Kidney (tissue), 14 donors: Measurements from ENCODE around the gene TDRD6. TPM values are rescaled to one million over a fixed set of nuclear protein-coding genes. Genes with fewer than 3 reads are reported as not detected.
"Not testable (repeated sequence)": the region's sequence is repeated elsewhere in the genome, so short reads cannot be mapped to it uniquely, and the experiment has no call there.

Experiments
- DNase-seq, 5 donors: peaks; one replicate each; pipeline ENCODE4 v3.0.0-alpha.2; 2013 to 2020
- FAIRE-seq: peaks from 2 replicates; lab custom pipeline; 2012; peaks lifted over from hg19 to GRCh38; lab: Jason Lieb, UNC
- H3K27ac ChIP-seq, 2 donors: one replicate each; pipeline ENCODE4 v1.7.0; 2013; ENCODE audit warnings: low read depth in 2 of 2, low read length in 2 of 2, inconsistent platforms in 1 of 2
- H3K27me3 ChIP-seq: one replicate; pipeline ENCODE4 v1.7.1; 2013; ENCODE audit warnings: low read length, inconsistent platforms; ENCODE audit not compliant: control insufficient read depth, insufficient read depth
- H3K36me3 ChIP-seq, 3 donors: one replicate each; pipeline versions ENCODE4 v1.7.0 to v1.7.1; 2013; ENCODE audit warnings: low read length in 3 of 3, control low read depth in 1 of 3, inconsistent platforms in 1 of 3; ENCODE audit not compliant: insufficient read depth in 3 of 3, control insufficient read depth in 2 of 3
- H3K4me1 ChIP-seq, 3 donors: one replicate each; pipeline versions ENCODE4 v1.7.0 to v1.7.1; 2013; ENCODE audit warnings: low read length in 3 of 3, inconsistent platforms in 1 of 3, low read depth in 1 of 3; ENCODE audit not compliant: control insufficient read depth in 2 of 3, insufficient read depth in 2 of 3
- H3K4me3 ChIP-seq, 3 donors: one replicate each; pipeline versions ENCODE4 v1.7.0 to v1.8.1; 2013; ENCODE audit warnings: low read length in 3 of 3, control low read depth in 1 of 3, inconsistent platforms in 1 of 3
- H3K9ac ChIP-seq, 3 donors: one replicate each; pipeline versions ENCODE4 v1.7.0 to v1.7.1; 2013; ENCODE audit warnings: low read length in 3 of 3, control low read depth in 1 of 3, inconsistent platforms in 1 of 3
- H3K9me3 ChIP-seq, 3 donors: one replicate each; pipeline versions ENCODE4 v1.7.0 to v1.7.1; 2013; ENCODE audit warnings: low read length in 3 of 3, control low read depth in 1 of 3, inconsistent platforms in 1 of 3; ENCODE audit not compliant: control insufficient read depth in 2 of 3, insufficient read depth in 1 of 3
- intact Hi-C: fragments of 100-400 bp; cut with DNase I; formaldehyde crosslinking; loops from one replicate; pipeline ENCODE4 v1.11.1; 2022
- polyA plus RNA-seq: library from polyadenylated mRNA; stranded (reverse); fragments of 350-450 nt; fragmentation: Illumina TruSeq; extraction: RNeasy Lipid Tissue Mini Kit (QIAGEN cat#74804); gene quantifications from one replicate; pipeline ENCODE4 v1.2.3, GENCODE V29; 2014; ENCODE audit warnings: low read depth, low replicate concordance; ENCODE audit not compliant: insufficient read depth
- total RNA-seq: library from RNA; stranded (reverse); fragmentation: NEBNext Ultra II Directional; extraction: Animal tissue kit (Norgen Biotek cat#: 25700); gene quantifications from one replicate; pipeline ENCODE4 v1.2.1, GENCODE V29; 2021
- TF ChIP-seq, protein P1 (sequence below): IDR thresholded peaks from 3 replicates; pipeline ENCODE4 v1.5.1; 2012; ENCODE audit warnings: mild to moderate bottlenecking, moderate library complexity, borderline replicate concordance; ENCODE audit not compliant: insufficient read depth; ENCODE audit errors: extremely low read depth
- donor health status: control.
- donor health status: control.
- donor health status: control.
- donor health status: control.
- donor health status: control.
- donor health status: DM: yes; HTN: yes; CAD: no.
- donor health status: Normal renal cell carcinoma (clear cell type).

The TDRD6 gene
- total and polyA plus RNA-seq, 2 donors from 2014 or later = 0.47 to 0.84 TPM

GRCh38 chr6:46743425-46744158 is 55.9 kb downstream of the TDRD6 start:
- H3K4me1 ChIP-seq = no peaks in the 10 kb centered on the region
- DNase-seq (no peak), FAIRE-seq (no peak)
- TF ChIP-seq, protein P1, sequence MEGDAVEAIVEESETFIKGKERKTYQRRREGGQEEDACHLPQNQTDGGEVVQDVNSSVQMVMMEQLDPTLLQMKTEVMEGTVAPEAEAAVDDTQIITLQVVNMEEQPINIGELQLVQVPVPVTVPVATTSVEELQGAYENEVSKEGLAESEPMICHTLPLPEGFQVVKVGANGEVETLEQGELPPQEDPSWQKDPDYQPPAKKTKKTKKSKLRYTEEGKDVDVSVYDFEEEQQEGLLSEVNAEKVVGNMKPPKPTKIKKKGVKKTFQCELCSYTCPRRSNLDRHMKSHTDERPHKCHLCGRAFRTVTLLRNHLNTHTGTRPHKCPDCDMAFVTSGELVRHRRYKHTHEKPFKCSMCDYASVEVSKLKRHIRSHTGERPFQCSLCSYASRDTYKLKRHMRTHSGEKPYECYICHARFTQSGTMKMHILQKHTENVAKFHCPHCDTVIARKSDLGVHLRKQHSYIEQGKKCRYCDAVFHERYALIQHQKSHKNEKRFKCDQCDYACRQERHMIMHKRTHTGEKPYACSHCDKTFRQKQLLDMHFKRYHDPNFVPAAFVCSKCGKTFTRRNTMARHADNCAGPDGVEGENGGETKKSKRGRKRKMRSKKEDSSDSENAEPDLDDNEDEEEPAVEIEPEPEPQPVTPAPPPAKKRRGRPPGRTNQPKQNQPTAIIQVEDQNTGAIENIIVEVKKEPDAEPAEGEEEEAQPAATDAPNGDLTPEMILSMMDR = no peak
- H3K27ac ChIP-seq = no peak overlapping the region
- no peak overlapping the region for H3K4me3 ChIP-seq
- intact Hi-C loops = no loop called here
- no peaks in the 10 kb centered on the region for H3K36me3 ChIP-seq
- H3K9ac ChIP-seq = no peak overlapping the region
- no peaks in the 10 kb centered on the region for H3K27me3 ChIP-seq
- H3K9me3 ChIP-seq = no peaks in the 10 kb centered on the region

- H3K27me3 ChIP-seq, H3K9me3 ChIP-seq, H3K4me1 ChIP-seq, DNase-seq, H3K4me3 ChIP-seq, H3K27ac ChIP-seq, H3K36me3 ChIP-seq, H3K9ac ChIP-seq, FAIRE-seq, intact Hi-C loops: not testable (repeated sequence)
Observed at GRCh38 chr6:46744159-46744725, 56.6 kb downstream of the TDRD6 start.

GRCh38 chr6:46745973-46746372 is 58.3 kb downstream of the TDRD6 start:
- Histone ChIP-seq H3K27ac (no peak overlapping the region), H3K9ac (no peak overlapping the region), H3K27me3 (no peaks in the 10 kb centered on the region), H3K9me3 (no peaks in the 10 kb centered on the region), H3K4me3 (no peak overlapping the region), H3K4me1 (no peaks in the 10 kb centered on the region), H3K36me3 (no peaks in the 10 kb centered on the region)
- TF ChIP-seq, protein P1 = no peak
- intact Hi-C loops = no loop called here
- FAIRE-seq = no peak
- DNase-seq = no peak

DNA sequence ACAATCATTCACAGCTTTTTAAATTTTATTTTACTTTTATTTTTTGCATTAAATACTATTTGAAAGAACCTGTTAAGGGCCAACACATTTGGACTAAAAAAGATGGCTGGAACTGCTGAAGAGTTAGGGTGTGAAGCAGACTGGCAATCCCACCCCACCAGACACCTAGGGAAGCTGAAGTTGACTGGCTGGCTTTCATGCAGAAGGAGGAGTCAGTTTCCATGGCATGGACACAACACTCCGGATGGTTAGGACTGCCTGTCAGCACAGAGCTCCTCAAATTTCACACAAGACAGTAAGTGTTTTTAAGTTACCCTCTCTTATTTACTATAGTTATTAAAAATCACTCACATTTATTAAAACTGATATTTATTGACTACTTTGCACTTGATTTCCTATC is 59.0 kb downstream of the TDRD6 start, which contains the start of gene ANKRD66:
Gene ANKRD66 (plus strand): TSS at position 238 of the 400 bp plus-strand sequence. CDS start 5,016 bp downstream, outside the sequence.
- intact Hi-C loops = no loop called here
- Histone ChIP-seq H3K27me3 (no peaks in the 10 kb centered on the region), H3K9ac (no peak within 1 kb of the TSS), H3K9me3 (no peaks in the 10 kb centered on the region), H3K27ac (no peak within 1 kb of the TSS), H3K36me3 (no peaks in the 10 kb centered on the region), H3K4me3 (no peak within 1 kb of the TSS), H3K4me1 (no peaks in the 10 kb centered on the region)
- DNase-seq = peak in 3 of 5 donors; percentile 45 to 67 (median 58)
- TF ChIP-seq, protein P1 = no peak
- no peak for FAIRE-seq
